ENCODE results near the gene PRSS23. TPM values are rescaled to one million over a fixed set of nuclear protein-coding genes. Genes with fewer than 3 reads are reported as not detected.

The PRSS23 gene
- total RNA-seq, 1 donor, result 8.3 TPM

GRCh38 chr11:86782742-86783141 is 17.6 kb upstream of the PRSS23 start:
- Histone ChIP-seq H3K4me3 (ENCODE audit: low read length) (no peak overlapping the region), H3K4me1 (ENCODE audit: insufficient read depth, low read length) (no peaks in the 10 kb centered on the region), H3K27me3 (ENCODE audit: insufficient read depth, low read length) (no peaks in the 10 kb centered on the region), H3K9me3 (ENCODE audit: low read depth, low read length) (no peaks in the 10 kb centered on the region)

DNA sequence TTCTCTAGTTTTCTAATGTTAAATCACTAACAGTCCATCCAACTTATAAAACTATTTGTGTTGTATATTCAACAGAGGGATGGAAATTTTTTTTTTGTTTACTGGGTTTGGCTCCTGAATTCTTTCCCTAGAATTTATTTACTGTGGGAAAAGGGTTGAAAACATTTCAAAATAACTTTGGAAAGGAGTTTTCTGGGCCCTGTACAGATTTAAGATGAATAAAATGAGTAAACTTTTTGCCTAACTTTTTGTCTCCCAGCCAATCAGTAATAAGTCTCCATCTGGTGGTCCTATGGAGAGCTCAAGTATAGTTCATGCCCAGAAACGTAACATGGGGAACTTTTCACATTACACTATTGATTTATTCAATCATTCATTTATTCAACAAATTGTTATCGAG is 16.7 kb upstream of the PRSS23 start:
- Histone ChIP-seq H3K4me3 (ENCODE audit: low read length) (no peak overlapping the region), H3K4me1 (ENCODE audit: insufficient read depth, low read length) (no peaks in the 10 kb centered on the region), H3K9me3 (ENCODE audit: low read depth, low read length) (no peaks in the 10 kb centered on the region), H3K27me3 (ENCODE audit: insufficient read depth, low read length) (no peaks in the 10 kb centered on the region)

GRCh38 chr11:86784241-86784681 is 16.1 kb upstream of the PRSS23 start:
- Histone ChIP-seq H3K4me1 (ENCODE audit: insufficient read depth, low read length) (no peaks in the 10 kb centered on the region), H3K4me3 (ENCODE audit: low read length) (no peak overlapping the region), H3K27me3 (ENCODE audit: insufficient read depth, low read length) (no peaks in the 10 kb centered on the region), H3K9me3 (ENCODE audit: low read depth, low read length) (no peaks in the 10 kb centered on the region)

GRCh38 chr11:86785576-86785975 is 14.8 kb upstream of the PRSS23 start:
- no peaks in the 10 kb centered on the region for H3K27me3 ChIP-seq (ENCODE audit: insufficient read depth, low read length)
- H3K4me3 ChIP-seq (ENCODE audit: low read length), result no peak overlapping the region
- H3K4me1 ChIP-seq (ENCODE audit: insufficient read depth, low read length), result no peaks in the 10 kb centered on the region
- no peaks in the 10 kb centered on the region for H3K9me3 ChIP-seq (ENCODE audit: low read depth, low read length)

DNA sequence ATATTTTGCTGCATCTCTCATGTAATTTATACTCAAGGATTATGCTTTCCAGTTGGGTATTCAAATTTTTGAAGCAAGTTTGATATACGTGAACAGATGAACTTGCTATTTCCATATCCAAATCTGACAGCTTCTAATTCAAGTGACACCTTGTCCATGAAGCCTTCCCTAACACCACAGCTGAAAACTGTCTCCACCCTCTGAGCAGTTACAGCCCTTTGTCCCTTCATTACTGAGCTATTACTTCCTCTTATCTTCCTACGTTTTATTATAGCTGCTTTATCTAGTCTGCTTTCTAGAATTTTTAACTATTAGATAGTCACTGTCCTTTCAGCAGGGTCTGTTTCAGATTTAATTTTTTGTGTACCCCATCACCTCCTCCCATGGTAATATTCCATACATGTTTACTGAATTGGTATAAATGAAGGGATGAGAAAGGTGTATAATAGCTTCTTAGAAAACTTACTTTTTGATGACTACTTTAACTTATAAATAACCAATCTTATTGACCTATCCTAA is 13.3 kb upstream of the PRSS23 start:
- no peaks in the 10 kb centered on the region for H3K27me3 ChIP-seq (ENCODE audit: insufficient read depth, low read length)
- H3K9me3 ChIP-seq (ENCODE audit: low read depth, low read length), result no peaks in the 10 kb centered on the region
- H3K4me1 ChIP-seq (ENCODE audit: insufficient read depth, low read length), result no peaks in the 10 kb centered on the region
- no peak overlapping the region for H3K4me3 ChIP-seq (ENCODE audit: low read length)

GRCh38 chr11:86787656-86788055 is 12.7 kb upstream of the PRSS23 start:
- Histone ChIP-seq H3K27me3 (ENCODE audit: insufficient read depth, low read length) (no peaks in the 10 kb centered on the region), H3K4me3 (ENCODE audit: low read length) (no peak overlapping the region), H3K4me1 (ENCODE audit: insufficient read depth, low read length) (no peaks in the 10 kb centered on the region), H3K9me3 (ENCODE audit: low read depth, low read length) (no peaks in the 10 kb centered on the region)

GRCh38 chr11:86790195-86790725 is 10.1 kb upstream of the PRSS23 start:
- Histone ChIP-seq H3K4me3 (ENCODE audit: low read length) (no peak overlapping the region), H3K9me3 (ENCODE audit: low read depth, low read length) (no peaks in the 10 kb centered on the region), H3K27me3 (ENCODE audit: insufficient read depth, low read length) (no peaks in the 10 kb centered on the region), H3K4me1 (ENCODE audit: insufficient read depth, low read length) (no peaks in the 10 kb centered on the region)

DNA sequence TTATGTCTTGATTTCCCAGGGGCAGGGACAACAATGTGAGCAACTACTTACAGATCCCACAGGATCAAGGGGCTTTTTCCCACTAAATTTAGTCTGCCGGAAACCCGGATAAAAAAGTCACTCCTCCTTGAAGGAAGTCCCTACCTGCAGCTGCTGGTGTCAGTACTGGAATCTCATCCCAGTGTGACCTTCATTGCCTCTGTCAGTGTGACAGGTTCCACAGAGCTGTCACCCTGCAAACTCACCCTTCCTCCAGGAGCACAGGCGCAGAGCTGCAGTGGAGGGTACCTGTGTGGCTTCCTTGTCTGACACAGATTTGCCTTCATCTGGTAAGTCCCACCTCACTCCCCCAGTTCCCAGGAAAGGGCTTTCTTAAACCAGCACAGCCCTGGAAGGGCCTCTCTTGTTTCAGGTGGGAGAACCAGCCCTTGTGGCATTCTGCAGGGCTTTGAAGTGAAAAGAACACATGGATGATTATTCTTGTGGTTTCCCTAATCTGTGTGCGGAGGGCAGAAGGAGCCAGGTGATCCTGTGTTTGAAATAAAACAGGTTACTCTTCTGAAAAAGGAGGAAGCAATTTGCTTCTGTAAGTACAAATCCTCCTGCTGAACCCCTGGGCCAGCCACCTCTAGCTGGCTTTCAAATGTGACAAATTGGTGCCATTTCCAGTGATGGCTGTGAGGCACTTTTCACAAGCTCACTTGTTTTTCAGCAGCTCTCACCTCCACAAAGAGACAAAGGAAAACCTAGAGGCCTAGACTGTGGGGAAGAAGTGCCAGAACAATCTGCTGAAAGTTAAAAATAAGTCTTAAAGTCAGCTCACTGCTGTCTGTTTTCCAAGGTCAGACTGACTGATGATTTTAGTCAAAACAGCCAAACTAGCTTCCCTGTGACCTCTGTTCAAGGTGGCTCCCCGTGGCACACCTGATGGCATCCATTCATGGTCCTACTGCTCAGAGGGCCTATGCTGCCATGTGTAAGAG is 9.2 kb upstream of the PRSS23 start:
- Histone ChIP-seq H3K4me1 (ENCODE audit: insufficient read depth, low read length) (no peaks in the 10 kb centered on the region), H3K27me3 (ENCODE audit: insufficient read depth, low read length) (no peaks in the 10 kb centered on the region), H3K9me3 (ENCODE audit: low read depth, low read length) (no peaks in the 10 kb centered on the region), H3K4me3 (ENCODE audit: low read length) (no peak overlapping the region)

DNA sequence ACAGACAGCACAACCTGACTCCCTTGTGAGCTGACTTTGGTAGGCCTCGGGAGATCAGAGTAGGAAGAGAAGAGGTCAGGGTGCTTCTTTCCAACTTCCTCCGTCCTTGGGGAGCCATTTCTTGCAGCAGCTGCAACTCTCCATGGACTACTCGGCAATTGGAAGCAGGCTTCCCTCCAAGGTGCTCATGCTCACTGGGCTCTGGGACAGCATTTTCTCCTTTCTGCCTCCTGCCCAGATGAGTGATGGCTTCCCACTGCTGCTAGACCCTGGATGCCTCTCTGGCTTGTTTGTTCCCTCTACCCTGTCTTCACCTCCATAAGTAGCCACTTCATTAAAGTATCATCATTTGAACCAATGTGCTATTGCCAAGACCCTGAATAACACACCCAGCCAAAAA is 8.2 kb upstream of the PRSS23 start:
- no peak overlapping the region for H3K4me3 ChIP-seq (ENCODE audit: low read length)
- H3K27me3 ChIP-seq (ENCODE audit: insufficient read depth, low read length), result no peaks in the 10 kb centered on the region
- no peaks in the 10 kb centered on the region for H3K4me1 ChIP-seq (ENCODE audit: insufficient read depth, low read length)
- H3K9me3 ChIP-seq (ENCODE audit: low read depth, low read length), result no peaks in the 10 kb centered on the region

DNA sequence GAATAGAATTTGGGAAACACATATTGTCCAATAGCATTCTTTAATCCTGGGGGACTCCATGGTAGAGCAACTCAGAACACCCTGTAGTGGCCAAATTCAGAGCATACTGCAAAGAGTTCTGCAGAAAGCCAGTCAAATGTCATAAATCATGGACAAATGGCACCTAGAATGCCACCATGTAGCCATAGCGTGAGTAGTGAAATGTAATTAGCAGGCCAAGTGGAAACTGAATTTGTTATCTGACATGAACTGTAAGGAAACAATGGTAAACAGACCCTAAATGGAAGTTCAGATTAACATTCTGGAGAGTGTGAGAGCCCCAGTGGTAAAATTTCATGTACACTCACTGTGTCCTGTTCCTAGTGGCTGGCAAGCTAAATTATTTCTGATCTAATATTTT is 7.0 kb upstream of the PRSS23 start:
- Histone ChIP-seq H3K4me3 (ENCODE audit: low read length) (no peak overlapping the region), H3K4me1 (ENCODE audit: insufficient read depth, low read length) (no peaks in the 10 kb centered on the region), H3K9me3 (ENCODE audit: low read depth, low read length) (no peaks in the 10 kb centered on the region), H3K27me3 (ENCODE audit: insufficient read depth, low read length) (peaks cover 2% of the 10 kb centered on the region)

DNA sequence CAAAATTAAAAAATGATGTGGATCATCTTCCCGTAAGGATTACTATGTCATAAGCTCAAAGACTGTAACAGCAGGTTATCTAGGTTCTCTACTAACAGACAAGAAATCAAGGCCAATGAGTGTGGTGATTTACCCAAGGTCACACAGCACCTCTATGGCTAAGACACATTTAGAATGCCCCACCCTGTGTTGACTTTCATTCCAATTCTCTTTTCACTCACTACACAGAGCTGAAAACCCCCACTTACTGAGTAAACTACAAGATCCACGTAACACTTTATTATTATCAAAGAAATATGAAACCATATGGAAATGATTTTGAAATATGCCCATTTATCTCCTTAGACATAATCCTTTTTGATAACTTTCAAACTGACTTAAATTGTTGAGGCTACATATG is 4.8 kb upstream of the PRSS23 start:
- H3K4me3 ChIP-seq (ENCODE audit: low read length), result no peak overlapping the region
- no peaks in the 10 kb centered on the region for H3K9me3 ChIP-seq (ENCODE audit: low read depth, low read length)
- peaks cover 11% of the 10 kb centered on the region for H3K27me3 ChIP-seq (ENCODE audit: insufficient read depth, low read length)
- H3K4me1 ChIP-seq (ENCODE audit: insufficient read depth, low read length), result peaks cover 4% of the 10 kb centered on the region

- Histone ChIP-seq H3K4me3 (ENCODE audit: low read length) (no peak overlapping the region), H3K27me3 (ENCODE audit: insufficient read depth, low read length) (peaks cover 15% of the 10 kb centered on the region), H3K9me3 (ENCODE audit: low read depth, low read length) (no peaks in the 10 kb centered on the region), H3K4me1 (ENCODE audit: insufficient read depth, low read length) (peaks cover 4% of the 10 kb centered on the region)
Measured at GRCh38 chr11:86795949-86796348, 4.4 kb upstream of the PRSS23 start.

- H3K27me3 ChIP-seq (ENCODE audit: insufficient read depth, low read length), result peaks cover 27% of the 10 kb centered on the region
- no peak overlapping the region for H3K4me3 ChIP-seq (ENCODE audit: low read length)
- H3K4me1 ChIP-seq (ENCODE audit: insufficient read depth, low read length), result peaks cover 4% of the 10 kb centered on the region
- H3K9me3 ChIP-seq (ENCODE audit: low read depth, low read length), result no peaks in the 10 kb centered on the region
Measured at GRCh38 chr11:86797133-86797532, 3.2 kb upstream of the PRSS23 start.

GRCh38 chr11:86798988-86799387 is 1.4 kb upstream of the PRSS23 start:
- no peak overlapping the region for H3K4me3 ChIP-seq (ENCODE audit: low read length)
- peaks cover 4% of the 10 kb centered on the region for H3K4me1 ChIP-seq (ENCODE audit: insufficient read depth, low read length)
- H3K9me3 ChIP-seq (ENCODE audit: low read depth, low read length), result no peaks in the 10 kb centered on the region
- peaks cover 38% of the 10 kb centered on the region for H3K27me3 ChIP-seq (ENCODE audit: insufficient read depth, low read length)

GRCh38 chr11:86799680-86800075 is 664 bp upstream of the PRSS23 start:
- no peaks in the 10 kb centered on the region for H3K9me3 ChIP-seq (ENCODE audit: low read depth, low read length)
- peaks cover 4% of the 10 kb centered on the region for H3K4me1 ChIP-seq (ENCODE audit: insufficient read depth, low read length)
- peak overlapping the region; percentile 4 for H3K4me3 ChIP-seq (ENCODE audit: low read length)
- peaks cover 38% of the 10 kb centered on the region for H3K27me3 ChIP-seq (ENCODE audit: insufficient read depth, low read length)

DNA sequence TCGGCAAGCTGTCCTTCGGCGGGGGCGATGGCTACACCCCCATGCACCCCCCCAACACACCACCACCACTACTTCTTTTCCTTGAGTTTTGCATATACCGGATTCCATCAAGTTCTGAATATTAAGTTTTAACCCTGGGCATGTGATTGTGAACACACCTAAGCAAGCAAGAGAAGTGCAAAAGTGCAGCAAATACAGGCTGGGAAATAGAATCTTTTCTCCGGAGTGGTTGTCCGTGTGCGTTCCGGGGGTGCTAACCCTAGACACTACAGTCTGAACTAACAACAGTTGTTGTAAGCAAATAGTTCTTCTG is 574 bp downstream of the PRSS23 start:
- Histone ChIP-seq H3K4me3 (ENCODE audit: low read length) (peak overlapping the region; percentile 33), H3K27me3 (ENCODE audit: insufficient read depth, low read length) (peaks cover 38% of the 10 kb centered on the region), H3K4me1 (ENCODE audit: insufficient read depth, low read length) (peaks cover 15% of the 10 kb centered on the region), H3K9me3 (ENCODE audit: low read depth, low read length) (no peaks in the 10 kb centered on the region)
